ENCODE measurements around the gene GRM7.
A peak's percentile ranks its signal among the peaks of the same experiment; 100 is the strongest.

GRM7 gene

GRCh38 chr3:7700977-7701376 is 840.1 kb downstream of the GRM7 start:
- no peak overlapping the region for H3K27ac ChIP-seq (ENCODE audit: low read depth, low read length)
- H3K4me1 ChIP-seq (ENCODE audit: control insufficient read depth, insufficient read depth, low read length) = peaks cover 11% of the 10 kb centered on the region
- no peak overlapping the region for H3K4me3 ChIP-seq (ENCODE audit: low read depth, low read length)
- H3K9ac ChIP-seq (ENCODE audit: low read depth, low read length) = no peak overlapping the region
- no peaks in the 10 kb centered on the region for H3K27me3 ChIP-seq (ENCODE audit: control insufficient read depth, insufficient read depth, low read length)
- no peaks in the 10 kb centered on the region for H3K36me3 ChIP-seq (ENCODE audit: control insufficient read depth, insufficient read depth, low read length)
- no peaks in the 10 kb centered on the region for H3K9me3 ChIP-seq (ENCODE audit: control insufficient read depth, insufficient read depth, low read length)

- no peak overlapping the region for H3K9ac ChIP-seq (ENCODE audit: low read depth, low read length)
- H3K4me1 ChIP-seq (ENCODE audit: control insufficient read depth, insufficient read depth, low read length) = no peaks in the 10 kb centered on the region
- H3K27me3 ChIP-seq (ENCODE audit: control insufficient read depth, insufficient read depth, low read length) = no peaks in the 10 kb centered on the region
- no peak overlapping the region for H3K27ac ChIP-seq (ENCODE audit: low read depth, low read length)
- H3K9me3 ChIP-seq (ENCODE audit: control insufficient read depth, insufficient read depth, low read length) = no peaks in the 10 kb centered on the region
- H3K36me3 ChIP-seq (ENCODE audit: control insufficient read depth, insufficient read depth, low read length) = no peaks in the 10 kb centered on the region
- no peak overlapping the region for H3K4me3 ChIP-seq (ENCODE audit: low read depth, low read length)
Measured at GRCh38 chr3:7707187-7707586, 846.3 kb downstream of the GRM7 start.

GRCh38 chr3:7709376-7710082 is 848.6 kb downstream of the GRM7 start:
- H3K27me3 ChIP-seq (ENCODE audit: control insufficient read depth, insufficient read depth, low read length) = no peaks in the 10 kb centered on the region
- no peak overlapping the region for H3K4me3 ChIP-seq (ENCODE audit: low read depth, low read length)
- no peak overlapping the region for H3K9ac ChIP-seq (ENCODE audit: low read depth, low read length)
- no peak overlapping the region for H3K27ac ChIP-seq (ENCODE audit: low read depth, low read length)
- H3K36me3 ChIP-seq (ENCODE audit: control insufficient read depth, insufficient read depth, low read length) = no peaks in the 10 kb centered on the region
- H3K9me3 ChIP-seq (ENCODE audit: control insufficient read depth, insufficient read depth, low read length) = no peaks in the 10 kb centered on the region
- H3K4me1 ChIP-seq (ENCODE audit: control insufficient read depth, insufficient read depth, low read length) = peaks cover 14% of the 10 kb centered on the region

- H3K36me3 ChIP-seq (ENCODE audit: control insufficient read depth, insufficient read depth, low read length) = no peaks in the 10 kb centered on the region
- no peaks in the 10 kb centered on the region for H3K9me3 ChIP-seq (ENCODE audit: control insufficient read depth, insufficient read depth, low read length)
- no peak overlapping the region for H3K4me3 ChIP-seq (ENCODE audit: low read depth, low read length)
- H3K27me3 ChIP-seq (ENCODE audit: control insufficient read depth, insufficient read depth, low read length) = no peaks in the 10 kb centered on the region
- H3K27ac ChIP-seq (ENCODE audit: low read depth, low read length) = no peak overlapping the region
- peaks cover 18% of the 10 kb centered on the region for H3K4me1 ChIP-seq (ENCODE audit: control insufficient read depth, insufficient read depth, low read length)
- H3K9ac ChIP-seq (ENCODE audit: low read depth, low read length) = no peak overlapping the region
Measured at GRCh38 chr3:7710284-7710683, 849.4 kb downstream of the GRM7 start.

- Histone ChIP-seq H3K36me3 (ENCODE audit: control insufficient read depth, insufficient read depth, low read length) (no peaks in the 10 kb centered on the region), H3K4me3 (ENCODE audit: low read depth, low read length) (no peak overlapping the region), H3K27ac (ENCODE audit: low read depth, low read length) (peak overlapping the region; percentile 57), H3K9me3 (ENCODE audit: control insufficient read depth, insufficient read depth, low read length) (no peaks in the 10 kb centered on the region), H3K9ac (ENCODE audit: low read depth, low read length) (no peak overlapping the region), H3K27me3 (ENCODE audit: control insufficient read depth, insufficient read depth, low read length) (no peaks in the 10 kb centered on the region), H3K4me1 (ENCODE audit: control insufficient read depth, insufficient read depth, low read length) (peaks cover 18% of the 10 kb centered on the region)
Measured at GRCh38 chr3:7713724-7714123, 852.8 kb downstream of the GRM7 start.

- no peaks in the 10 kb centered on the region for H3K4me1 ChIP-seq (ENCODE audit: control insufficient read depth, insufficient read depth, low read length)
- no peaks in the 10 kb centered on the region for H3K36me3 ChIP-seq (ENCODE audit: control insufficient read depth, insufficient read depth, low read length)
- H3K27me3 ChIP-seq (ENCODE audit: control insufficient read depth, insufficient read depth, low read length) = no peaks in the 10 kb centered on the region
- no peaks in the 10 kb centered on the region for H3K9me3 ChIP-seq (ENCODE audit: control insufficient read depth, insufficient read depth, low read length)
- no peak overlapping the region for H3K4me3 ChIP-seq (ENCODE audit: low read depth, low read length)
- H3K9ac ChIP-seq (ENCODE audit: low read depth, low read length) = no peak overlapping the region
- no peak overlapping the region for H3K27ac ChIP-seq (ENCODE audit: low read depth, low read length)
Measured at GRCh38 chr3:7720649-7721297, 859.9 kb downstream of the GRM7 start.

- no peak overlapping the region for H3K9ac ChIP-seq (ENCODE audit: low read depth, low read length)
- no peaks in the 10 kb centered on the region for H3K9me3 ChIP-seq (ENCODE audit: control insufficient read depth, insufficient read depth, low read length)
- no peak overlapping the region for H3K27ac ChIP-seq (ENCODE audit: low read depth, low read length)
- H3K27me3 ChIP-seq (ENCODE audit: control insufficient read depth, insufficient read depth, low read length) = no peaks in the 10 kb centered on the region
- no peaks in the 10 kb centered on the region for H3K36me3 ChIP-seq (ENCODE audit: control insufficient read depth, insufficient read depth, low read length)
- H3K4me1 ChIP-seq (ENCODE audit: control insufficient read depth, insufficient read depth, low read length) = no peaks in the 10 kb centered on the region
- no peak overlapping the region for H3K4me3 ChIP-seq (ENCODE audit: low read depth, low read length)
Measured at GRCh38 chr3:7721869-7722268, 861.0 kb downstream of the GRM7 start.

GRCh38 chr3:7728566-7729519 is 867.9 kb downstream of the GRM7 start:
- no peaks in the 10 kb centered on the region for H3K36me3 ChIP-seq (ENCODE audit: control insufficient read depth, insufficient read depth, low read length)
- H3K27me3 ChIP-seq (ENCODE audit: control insufficient read depth, insufficient read depth, low read length) = no peaks in the 10 kb centered on the region
- H3K27ac ChIP-seq (ENCODE audit: low read depth, low read length) = no peak overlapping the region
- no peaks in the 10 kb centered on the region for H3K9me3 ChIP-seq (ENCODE audit: control insufficient read depth, insufficient read depth, low read length)
- no peak overlapping the region for H3K9ac ChIP-seq (ENCODE audit: low read depth, low read length)
- no peak overlapping the region for H3K4me3 ChIP-seq (ENCODE audit: low read depth, low read length)
- peaks cover 6% of the 10 kb centered on the region for H3K4me1 ChIP-seq (ENCODE audit: control insufficient read depth, insufficient read depth, low read length)

- Histone ChIP-seq H3K36me3 (ENCODE audit: control insufficient read depth, insufficient read depth, low read length) (no peaks in the 10 kb centered on the region), H3K4me1 (ENCODE audit: control insufficient read depth, insufficient read depth, low read length) (peaks cover 6% of the 10 kb centered on the region), H3K27ac (ENCODE audit: low read depth, low read length) (no peak overlapping the region), H3K9me3 (ENCODE audit: control insufficient read depth, insufficient read depth, low read length) (no peaks in the 10 kb centered on the region), H3K9ac (ENCODE audit: low read depth, low read length) (no peak overlapping the region), H3K4me3 (ENCODE audit: low read depth, low read length) (no peak overlapping the region), H3K27me3 (ENCODE audit: control insufficient read depth, insufficient read depth, low read length) (no peaks in the 10 kb centered on the region)
Measured at GRCh38 chr3:7733933-7734332, 873.0 kb downstream of the GRM7 start.

GRCh38 chr3:7734456-7734855 is 873.5 kb downstream of the GRM7 start:
- Histone ChIP-seq H3K27ac (ENCODE audit: low read depth, low read length) (no peak overlapping the region), H3K9me3 (ENCODE audit: control insufficient read depth, insufficient read depth, low read length) (no peaks in the 10 kb centered on the region), H3K4me1 (ENCODE audit: control insufficient read depth, insufficient read depth, low read length) (peaks cover 6% of the 10 kb centered on the region), H3K9ac (ENCODE audit: low read depth, low read length) (no peak overlapping the region), H3K27me3 (ENCODE audit: control insufficient read depth, insufficient read depth, low read length) (no peaks in the 10 kb centered on the region), H3K36me3 (ENCODE audit: control insufficient read depth, insufficient read depth, low read length) (no peaks in the 10 kb centered on the region), H3K4me3 (ENCODE audit: low read depth, low read length) (no peak overlapping the region)

GRCh38 chr3:7737263-7737662 is 876.3 kb downstream of the GRM7 start:
- Histone ChIP-seq H3K9ac (ENCODE audit: low read depth, low read length) (no peak overlapping the region), H3K27me3 (ENCODE audit: control insufficient read depth, insufficient read depth, low read length) (no peaks in the 10 kb centered on the region), H3K4me1 (ENCODE audit: control insufficient read depth, insufficient read depth, low read length) (no peaks in the 10 kb centered on the region), H3K4me3 (ENCODE audit: low read depth, low read length) (no peak overlapping the region), H3K9me3 (ENCODE audit: control insufficient read depth, insufficient read depth, low read length) (no peaks in the 10 kb centered on the region), H3K27ac (ENCODE audit: low read depth, low read length) (no peak overlapping the region), H3K36me3 (ENCODE audit: control insufficient read depth, insufficient read depth, low read length) (no peaks in the 10 kb centered on the region)

Measured in HUES48 (cell line).